HL-60 (cell line): ENCODE results near the gene LRRC8E.

ENCODE experiments used
- DNase-seq, 2 experiments: peaks; one replicate each; pipeline ENCODE4 v3.0.0-alpha.2; 2010 to 2020; ENCODE audit warnings: low read depth in 1 of 2, low spot score in 1 of 2
- H3K27ac ChIP-seq: fragments of 250-450 bp; sonication (Bioruptor Pico); replicated peaks from 2 replicates; pipeline ENCODE4 v1.5.1; 2020; ENCODE audit warnings: mild to moderate bottlenecking, moderate library complexity
- H3K27me3 ChIP-seq: fragments of 250-450 bp; sonication (Bioruptor Pico); 2 replicates; pipeline ENCODE4 v1.5.1; 2021; ENCODE audit warnings: mild to moderate bottlenecking, moderate library complexity; ENCODE audit not compliant: insufficient read depth, poor library complexity, severe bottlenecking
- H3K4me3 ChIP-seq: replicated peaks from 2 replicates; pipeline ENCODE4 v1.5.1; 2011; ENCODE audit warnings: mild to moderate bottlenecking, control low read depth, low read length; ENCODE audit not compliant: insufficient read depth
- CTCF ChIP-seq: IDR thresholded peaks from one replicate; pipeline ENCODE4 v1.5.1; 2011; ENCODE audit warnings: low read length, control low read depth, inconsistent platforms; ENCODE audit not compliant: insufficient read depth
- GABPA ChIP-seq: IDR thresholded peaks from 2 replicates; pipeline ENCODE4 v1.6.1; 2012; ENCODE audit warnings: low read depth
- POLR2AphosphoS5 ChIP-seq: IDR thresholded peaks from 2 replicates; pipeline ENCODE4 v1.6.1; 2012; ENCODE audit warnings: low read depth
- REST ChIP-seq: IDR thresholded peaks from 2 replicates; pipeline ENCODE4 v1.6.1; 2012; ENCODE audit warnings: low read depth; ENCODE audit not compliant: insufficient replicate concordance
- SPI1 ChIP-seq: IDR thresholded peaks from 2 replicates; pipeline ENCODE4 v1.6.1; 2012; ENCODE audit warnings: low read depth, mild to moderate bottlenecking, borderline replicate concordance

The LRRC8E gene

GRCh38 chr19:7867092-7867844 is 21.0 kb upstream of the LRRC8E start:
- Histone ChIP-seq H3K27me3 (no peaks in the 10 kb centered on the region), H3K27ac (no peak overlapping the region), H3K4me3 (no peak overlapping the region)
- no peak for TF ChIP-seq SPI1
- no peak for TF ChIP-seq REST
- no peak for TF ChIP-seq GABPA
- TF ChIP-seq CTCF: no peak
- TF ChIP-seq POLR2AphosphoS5: no peak
- DNase-seq: no peak

GRCh38 chr19:7868326-7868670 is 20.0 kb upstream of the LRRC8E start:
- TF ChIP-seq POLR2AphosphoS5 (no peak), SPI1 (no peak), GABPA (no peak), CTCF (no peak), REST (no peak)
- no peak overlapping the region for H3K27ac ChIP-seq
- DNase-seq: peak in 1 of 2 experiments; percentile 22
- H3K4me3 ChIP-seq: peak overlapping the region; percentile 41
- H3K27me3 ChIP-seq: peaks cover 7% of the 10 kb centered on the region

GRCh38 chr19:7868671-7869452 is 19.4 kb upstream of the LRRC8E start:
- H3K4me3 ChIP-seq: peak overlapping the region; percentile 48
- DNase-seq: peak in 1 of 2 experiments; percentile 74
- TF ChIP-seq POLR2AphosphoS5: no peak
- TF ChIP-seq CTCF: peak; percentile 27
- no peak for TF ChIP-seq SPI1
- TF ChIP-seq GABPA: no peak
- TF ChIP-seq REST: no peak
- peaks cover 12% of the 10 kb centered on the region for H3K27me3 ChIP-seq
- 0 out of 2 replicates have a peak overlapping the region, but pooled peaks have one; percentile 29 for H3K27ac ChIP-seq
